CD1c-positive myeloid dendritic cell (primary cell): ENCODE results near the gene WNT16.
"Not testable (repeated sequence)": the region's sequence is repeated elsewhere in the genome, so short reads cannot be mapped to it uniquely, and the experiment has no call there.

Source experiments
- DNase-seq: peaks from one replicate; pipeline ENCODE4 v3.0.0-alpha.2; 2016; ENCODE audit errors: extremely low spot score

WNT16 gene

GRCh38 chr7:121328508-121329190 is at the start of gene WNT16:
Gene WNT16, plus strand, starts transcription at chr7:121329000. Its CDS starts 293 bp downstream, at chr7:121329293.
- no peak for DNase-seq

- no peak for DNase-seq
Observed at GRCh38 chr7:121279060-121279620, 49.7 kb upstream of the WNT16 start.

- DNase-seq, result no peak
Observed at GRCh38 chr7:121279822-121280221, 49.0 kb upstream of the WNT16 start.

GRCh38 chr7:121280656-121281055 is 48.1 kb upstream of the WNT16 start:
- DNase-seq, result no peak

GRCh38 chr7:121282129-121282528 is 46.7 kb upstream of the WNT16 start:
- DNase-seq, result no peak

DNA sequence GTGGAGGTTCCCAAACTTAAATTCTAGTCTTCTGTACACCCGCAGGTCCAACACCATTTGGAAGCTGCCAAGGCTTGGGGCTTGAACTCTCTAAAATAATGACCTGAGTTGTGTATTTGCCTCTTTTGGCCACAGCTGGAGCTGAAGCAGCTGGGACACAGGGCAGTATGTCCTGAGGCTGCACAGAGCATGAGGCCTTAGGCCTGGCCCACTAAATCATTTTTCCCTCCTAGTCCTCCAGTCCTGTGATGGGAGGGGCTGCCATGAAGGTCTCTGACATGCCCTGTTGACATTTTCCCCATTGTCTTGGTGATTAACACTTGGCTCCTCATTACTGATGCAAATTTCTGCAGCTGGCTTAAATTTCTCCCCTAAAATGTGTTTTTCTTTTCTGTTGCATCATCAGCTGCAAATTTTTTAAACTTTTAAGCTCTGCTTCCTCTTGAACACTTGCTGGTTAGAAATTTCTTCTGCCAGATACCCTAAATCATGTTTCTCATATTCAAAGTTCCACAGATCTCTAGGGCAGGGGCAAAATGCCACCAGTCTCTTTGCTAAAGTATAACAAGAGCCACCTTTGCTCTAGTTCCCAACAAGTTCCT is 43.6 kb upstream of the WNT16 start:
- no peak for DNase-seq

DNA sequence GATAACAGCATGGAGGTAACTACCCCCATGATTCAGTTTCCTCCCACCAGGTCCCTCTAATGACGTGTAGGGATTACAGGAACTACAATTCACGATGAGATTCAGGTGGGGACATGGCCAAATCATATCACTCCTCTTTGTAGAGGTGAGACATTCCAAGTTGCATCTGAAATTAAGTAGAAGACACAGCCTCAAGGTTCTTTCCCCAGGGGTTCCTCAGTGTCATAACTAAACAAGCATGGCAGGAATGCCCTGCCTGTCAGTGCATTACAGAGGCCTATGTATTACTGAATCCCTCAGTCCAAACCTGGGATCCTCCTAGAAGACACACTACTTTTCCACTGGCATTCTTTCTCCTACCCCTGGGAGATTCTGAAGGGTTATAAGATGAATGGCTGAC is 42.6 kb upstream of the WNT16 start:
- DNase-seq, result no peak

DNA sequence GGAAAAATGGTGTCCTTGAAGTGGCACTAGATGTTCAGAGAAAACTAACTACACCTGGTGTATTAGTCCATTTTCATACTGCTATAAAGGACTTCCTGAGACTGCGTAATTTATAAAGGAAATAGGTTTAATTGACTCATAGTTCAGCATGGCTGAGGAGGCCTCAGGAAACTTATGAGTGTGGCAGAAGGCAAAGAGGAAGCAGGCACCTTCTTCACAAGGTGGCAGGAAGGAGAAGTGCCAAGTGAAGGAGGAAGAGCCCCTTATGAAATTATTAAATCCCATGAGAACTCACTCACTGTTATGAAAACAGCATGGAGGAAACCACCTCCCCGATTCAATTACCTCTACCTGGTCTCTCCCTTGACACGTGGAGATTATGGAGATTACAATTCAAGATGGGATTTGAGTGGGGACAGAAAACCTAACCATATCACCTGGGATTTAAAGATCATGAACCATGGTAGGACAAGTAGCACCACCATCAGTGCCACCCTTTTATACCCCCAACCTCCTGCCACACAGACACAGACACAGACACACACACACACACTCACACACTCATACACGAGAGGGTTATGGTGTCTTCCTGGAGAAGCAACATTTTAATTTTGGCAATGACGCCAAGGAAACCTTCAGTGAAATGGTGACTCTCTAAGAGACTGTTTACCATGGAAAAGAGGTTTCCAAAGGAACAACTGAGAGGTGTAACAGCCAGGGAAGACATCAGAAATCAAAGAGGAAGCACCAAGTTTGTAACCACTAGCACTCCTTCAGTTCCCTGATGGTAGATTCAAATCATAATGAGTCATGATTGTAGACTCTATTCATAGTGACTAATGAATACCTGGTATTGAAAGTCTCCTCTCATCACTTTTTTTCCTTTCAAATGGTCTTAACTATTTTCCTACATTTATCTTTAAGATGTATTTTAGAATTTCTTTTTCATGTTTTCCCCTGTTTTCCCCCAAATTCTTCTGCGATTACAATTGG is 41.8 kb upstream of the WNT16 start:
- no peak for DNase-seq

GRCh38 chr7:121288894-121289293 is 39.9 kb upstream of the WNT16 start:
- no peak for DNase-seq

DNA sequence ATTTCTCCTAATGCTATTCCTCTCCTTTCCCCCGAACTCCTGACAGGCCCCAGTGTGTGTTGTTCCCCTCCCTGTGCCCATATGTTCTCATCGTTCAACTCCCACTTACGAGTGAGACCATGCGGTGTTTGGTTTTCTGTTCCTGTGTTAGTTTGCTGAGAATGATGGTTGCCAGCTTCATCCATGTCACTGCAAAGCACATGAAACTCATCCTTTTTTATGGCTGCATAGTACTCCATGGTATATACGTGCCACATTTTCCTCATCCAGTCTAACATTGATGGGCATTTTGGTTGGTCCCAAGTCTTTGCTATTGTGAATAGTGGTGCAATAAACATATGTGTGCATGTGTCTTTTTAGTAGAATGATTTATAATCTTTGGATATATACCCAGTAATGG is 38.9 kb upstream of the WNT16 start:
- DNase-seq, result not testable (repeated sequence)

- DNase-seq, result no peak
Observed at GRCh38 chr7:121294448-121294992, 34.3 kb upstream of the WNT16 start.

DNA sequence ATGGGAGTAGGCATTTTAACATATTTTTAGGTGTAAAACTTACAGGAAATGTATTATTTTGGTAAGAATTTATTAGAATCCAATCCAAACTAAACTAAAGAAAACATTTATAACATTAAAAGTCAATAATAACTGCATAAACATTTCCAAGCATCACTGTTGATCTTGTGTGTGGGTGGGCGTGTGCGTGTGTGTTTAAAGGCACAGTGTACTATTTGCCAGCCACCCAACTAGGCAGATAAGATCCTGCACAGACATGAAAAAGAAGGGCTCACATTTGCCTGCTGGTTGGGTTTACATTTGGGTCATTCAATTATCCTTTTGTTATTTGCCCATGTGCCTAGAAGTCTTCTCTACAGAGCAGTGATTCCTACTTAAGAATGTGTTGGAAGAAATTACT is 31.0 kb upstream of the WNT16 start:
- no peak for DNase-seq

DNA sequence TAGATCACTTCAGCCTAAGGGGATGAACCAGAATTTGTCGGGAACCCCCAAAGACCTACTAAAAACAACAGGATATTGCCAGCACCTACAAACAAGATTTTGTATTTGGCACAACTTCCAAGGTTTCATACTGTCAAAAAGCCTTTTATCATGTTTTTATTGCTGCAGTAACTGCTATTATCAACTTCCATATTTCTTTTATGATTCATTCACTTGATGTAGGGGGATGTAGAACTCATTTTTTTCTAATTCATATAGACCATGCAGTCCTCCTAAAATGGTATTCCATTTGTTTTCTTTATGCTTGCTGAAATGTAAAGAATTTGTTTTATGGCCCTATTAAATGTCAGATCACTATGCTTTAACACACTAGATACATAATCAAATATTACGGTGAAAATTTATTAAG is 30.0 kb upstream of the WNT16 start:
- no peak for DNase-seq

- DNase-seq, result no peak
Observed at GRCh38 chr7:121300685-121301420, 27.9 kb upstream of the WNT16 start.

- DNase-seq, result no peak
Observed at GRCh38 chr7:121301446-121302213, 27.2 kb upstream of the WNT16 start.

- DNase-seq, result no peak
Observed at GRCh38 chr7:121302214-121302745, 26.5 kb upstream of the WNT16 start.

DNA sequence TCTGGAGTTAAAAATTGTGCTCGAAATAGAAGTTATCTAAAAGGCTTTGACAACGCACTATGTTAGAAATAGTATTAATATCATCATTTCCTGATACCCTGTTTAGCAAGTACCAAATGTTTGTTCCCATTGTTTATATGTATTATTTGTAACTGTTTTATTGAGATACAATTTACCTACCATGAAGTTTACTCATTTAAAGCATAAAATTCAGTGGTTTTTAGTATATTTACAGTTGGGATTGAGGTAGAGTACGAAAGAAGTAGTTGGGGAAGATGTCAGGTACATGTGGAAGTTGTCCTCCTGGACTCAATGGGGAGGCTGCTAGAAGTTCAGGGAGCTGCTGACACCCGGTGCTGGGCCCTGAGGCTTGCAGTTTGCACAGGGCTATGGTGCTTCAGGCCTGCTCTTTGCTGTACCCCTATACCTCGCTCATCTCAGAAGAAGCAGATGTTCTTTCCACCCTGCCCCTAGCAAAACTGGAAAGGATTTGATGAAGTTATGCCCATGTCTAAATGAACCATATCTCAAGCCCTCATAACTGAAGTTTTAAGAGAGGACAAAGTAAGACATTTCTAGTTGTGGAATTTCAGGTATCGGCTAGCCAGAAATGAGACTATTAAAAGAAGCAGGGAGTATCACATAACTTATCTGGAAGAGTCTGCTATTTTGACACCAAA is 25.2 kb upstream of the WNT16 start:
- DNase-seq, result no peak

DNA sequence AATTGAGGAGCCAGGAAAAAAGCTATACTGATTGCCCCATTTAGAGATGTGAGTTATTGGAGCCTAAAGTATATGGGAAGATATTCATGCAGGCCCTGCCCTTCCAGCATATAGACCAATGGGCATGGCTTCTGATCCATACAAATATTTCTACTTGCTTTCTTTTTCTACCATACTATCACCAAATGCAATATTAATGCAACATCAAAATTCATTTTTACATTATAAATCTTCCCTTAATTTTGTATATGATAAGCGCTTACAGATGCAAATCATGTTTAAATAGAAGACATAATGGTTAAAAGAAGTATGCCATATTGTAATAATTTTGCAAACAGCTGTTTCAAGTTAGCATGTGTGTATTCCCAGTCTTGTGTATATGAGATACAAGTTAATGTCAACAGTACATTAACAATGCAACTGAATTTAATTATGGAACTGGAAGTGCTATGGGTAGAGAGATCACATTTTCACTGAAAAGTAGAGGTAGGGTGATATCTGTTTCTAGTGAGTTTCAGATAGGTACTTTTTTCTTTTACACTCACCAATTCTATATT is 24.6 kb upstream of the WNT16 start:
- no peak for DNase-seq

DNA sequence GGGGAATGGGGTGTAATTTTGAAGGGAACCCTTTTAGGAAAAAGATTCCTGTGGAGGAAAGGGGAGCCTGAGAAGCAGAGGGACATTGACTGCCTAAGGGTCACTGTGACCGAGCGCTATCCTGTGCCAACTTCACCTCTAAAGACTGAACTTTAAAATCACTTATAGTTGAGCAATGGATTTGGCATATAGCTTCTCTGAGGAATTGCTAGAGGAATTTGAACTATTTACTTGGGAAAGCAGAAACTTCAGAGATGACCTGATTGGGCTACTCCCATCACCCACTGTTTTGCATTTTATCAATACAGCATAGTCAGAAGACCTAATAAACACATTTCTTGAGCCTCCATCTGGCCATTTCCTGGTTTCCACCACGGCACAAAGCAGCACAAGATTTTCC is 23.7 kb upstream of the WNT16 start:
- DNase-seq, result no peak
